Measurements from ENCODE around the gene FTCDNL1. TPM values are rescaled to one million over a fixed set of nuclear protein-coding genes. Genes with fewer than 3 reads are reported as not detected.

Gene FTCDNL1
- polyA plus RNA-seq, 1 donor from 2014 or later, result 2.0 TPM

- Mint-ChIP-seq H3K9me3 (no peaks in the 10 kb centered on the region), H3K36me3 (peaks cover 5% of the 10 kb centered on the region), H3K27me3 (no peaks in the 10 kb centered on the region), H3K4me1 (peaks cover 0 to 1% (median 0%) of the 10 kb centered on the region in 3 donors), H3K27ac (no peak overlapping the region), H3K4me3 (no peak overlapping the region)
Measured at GRCh38 chr2:199778655-199779054, 72.3 kb downstream of the FTCDNL1 start.

GRCh38 chr2:199777916-199778315 lies 73.1 kb downstream of the FTCDNL1 start:
- Mint-ChIP-seq H3K36me3 (peaks cover 3% of the 10 kb centered on the region), H3K27me3 (no peaks in the 10 kb centered on the region), H3K9me3 (no peaks in the 10 kb centered on the region), H3K4me3 (no peak overlapping the region), H3K27ac (peak overlapping the region in 1 of 3 donors; percentile 44), H3K4me1 (peaks cover 0 to 1% (median 0%) of the 10 kb centered on the region in 3 donors)

GRCh38 chr2:199777315-199777714 lies 73.7 kb downstream of the FTCDNL1 start:
- Mint-ChIP-seq H3K4me1 (peaks cover 0 to 1% (median 0%) of the 10 kb centered on the region in 3 donors), H3K4me3 (no peak overlapping the region), H3K9me3 (no peaks in the 10 kb centered on the region), H3K27ac (peak overlapping the region in 1 of 3 donors; percentile 44), H3K27me3 (no peaks in the 10 kb centered on the region), H3K36me3 (peaks cover 3% of the 10 kb centered on the region)

- Mint-ChIP-seq H3K27ac (no peak overlapping the region), H3K4me3 (no peak overlapping the region), H3K36me3 (peaks cover 3% of the 10 kb centered on the region), H3K9me3 (no peaks in the 10 kb centered on the region), H3K27me3 (no peaks in the 10 kb centered on the region), H3K4me1 (peaks cover 0 to 1% (median 0%) of the 10 kb centered on the region in 3 donors)
Measured at GRCh38 chr2:199775267-199775666, 75.7 kb downstream of the FTCDNL1 start.

- Mint-ChIP-seq H3K36me3 (peaks cover 3% of the 10 kb centered on the region), H3K4me3 (no peak overlapping the region), H3K27ac (no peak overlapping the region), H3K27me3 (no peaks in the 10 kb centered on the region), H3K4me1 (no peaks in the 10 kb centered on the region), H3K9me3 (peaks cover 0 to 2% (median 2%) of the 10 kb centered on the region in 3 donors)
Measured at GRCh38 chr2:199772035-199772976, 78.7 kb downstream of the FTCDNL1 start.

GRCh38 chr2:199770716-199771115 lies 80.3 kb downstream of the FTCDNL1 start:
- no peak overlapping the region for H3K27ac Mint-ChIP-seq
- H3K27me3 Mint-ChIP-seq, result no peaks in the 10 kb centered on the region
- peaks cover 3% of the 10 kb centered on the region for H3K36me3 Mint-ChIP-seq
- H3K4me1 Mint-ChIP-seq, result no peaks in the 10 kb centered on the region
- no peak overlapping the region for H3K4me3 Mint-ChIP-seq
- H3K9me3 Mint-ChIP-seq, result peaks cover 0 to 2% (median 2%) of the 10 kb centered on the region in 3 donors

- H3K4me1 Mint-ChIP-seq, result no peaks in the 10 kb centered on the region
- H3K4me3 Mint-ChIP-seq, result no peak overlapping the region
- no peaks in the 10 kb centered on the region for H3K27me3 Mint-ChIP-seq
- H3K36me3 Mint-ChIP-seq, result no peaks in the 10 kb centered on the region
- peaks cover 0 to 2% (median 2%) of the 10 kb centered on the region in 3 donors for H3K9me3 Mint-ChIP-seq
- H3K27ac Mint-ChIP-seq, result no peak overlapping the region
Measured at GRCh38 chr2:199765646-199766045, 85.3 kb downstream of the FTCDNL1 start.

- Mint-ChIP-seq H3K4me3 (no peak overlapping the region), H3K27ac (no peak overlapping the region), H3K27me3 (no peaks in the 10 kb centered on the region), H3K9me3 (peaks cover 0 to 2% (median 0%) of the 10 kb centered on the region in 3 donors), H3K4me1 (no peaks in the 10 kb centered on the region), H3K36me3 (no peaks in the 10 kb centered on the region)
Measured at GRCh38 chr2:199764273-199764800, 86.7 kb downstream of the FTCDNL1 start.

- H3K27me3 Mint-ChIP-seq, result no peaks in the 10 kb centered on the region
- H3K27ac Mint-ChIP-seq, result no peak overlapping the region
- no peaks in the 10 kb centered on the region for H3K4me1 Mint-ChIP-seq
- no peaks in the 10 kb centered on the region for H3K36me3 Mint-ChIP-seq
- H3K9me3 Mint-ChIP-seq, result no peaks in the 10 kb centered on the region
- no peak overlapping the region for H3K4me3 Mint-ChIP-seq
Measured at GRCh38 chr2:199762963-199763362, 88.0 kb downstream of the FTCDNL1 start.

- Mint-ChIP-seq H3K4me3 (no peak overlapping the region), H3K9me3 (no peaks in the 10 kb centered on the region), H3K4me1 (peaks cover 0 to 2% (median 0%) of the 10 kb centered on the region in 3 donors), H3K27me3 (no peaks in the 10 kb centered on the region), H3K27ac (no peak overlapping the region), H3K36me3 (no peaks in the 10 kb centered on the region)
Measured at GRCh38 chr2:199760574-199760973, 90.4 kb downstream of the FTCDNL1 start.

- Mint-ChIP-seq H3K27ac (no peak overlapping the region), H3K36me3 (no peaks in the 10 kb centered on the region), H3K27me3 (no peaks in the 10 kb centered on the region), H3K9me3 (no peaks in the 10 kb centered on the region), H3K4me1 (peaks cover 0 to 2% (median 0%) of the 10 kb centered on the region in 3 donors), H3K4me3 (no peak overlapping the region)
Measured at GRCh38 chr2:199757233-199757870, 93.6 kb downstream of the FTCDNL1 start.

GRCh38 chr2:199756743-199757142 lies 94.2 kb downstream of the FTCDNL1 start:
- Mint-ChIP-seq H3K4me1 (peaks cover 0 to 2% (median 0%) of the 10 kb centered on the region in 3 donors), H3K36me3 (no peaks in the 10 kb centered on the region), H3K9me3 (no peaks in the 10 kb centered on the region), H3K4me3 (no peak overlapping the region), H3K27ac (no peak overlapping the region), H3K27me3 (peaks cover 1% of the 10 kb centered on the region)

GRCh38 chr2:199756211-199756610 lies 94.8 kb downstream of the FTCDNL1 start:
- no peaks in the 10 kb centered on the region for H3K36me3 Mint-ChIP-seq
- no peak overlapping the region for H3K4me3 Mint-ChIP-seq
- peaks cover 0 to 2% (median 0%) of the 10 kb centered on the region in 3 donors for H3K4me1 Mint-ChIP-seq
- peaks cover 2% of the 10 kb centered on the region for H3K27me3 Mint-ChIP-seq
- no peak overlapping the region for H3K27ac Mint-ChIP-seq
- H3K9me3 Mint-ChIP-seq, result no peaks in the 10 kb centered on the region

- H3K4me1 Mint-ChIP-seq, result peaks cover 0 to 2% (median 0%) of the 10 kb centered on the region in 3 donors
- peaks cover 5% of the 10 kb centered on the region for H3K27me3 Mint-ChIP-seq
- H3K4me3 Mint-ChIP-seq, result no peak overlapping the region
- H3K9me3 Mint-ChIP-seq, result no peaks in the 10 kb centered on the region
- H3K27ac Mint-ChIP-seq, result no peak overlapping the region
- no peaks in the 10 kb centered on the region for H3K36me3 Mint-ChIP-seq
Measured at GRCh38 chr2:199754766-199755165, 96.2 kb downstream of the FTCDNL1 start.

GRCh38 chr2:199751492-199752120 lies 99.4 kb downstream of the FTCDNL1 start:
- Mint-ChIP-seq H3K36me3 (no peaks in the 10 kb centered on the region), H3K9me3 (no peaks in the 10 kb centered on the region), H3K4me1 (peaks cover 0 to 2% (median 0%) of the 10 kb centered on the region in 3 donors), H3K27me3 (peaks cover 5% of the 10 kb centered on the region), H3K4me3 (peak overlapping the region in 1 of 4 donors; percentile 30), H3K27ac (no peak overlapping the region)
